ENCODE measurements around the gene ZCCHC14.

ZCCHC14 gene

GRCh38 chr16:87436225-87437172, 56.3 kb downstream of the ZCCHC14 start:
- H3K4me3 ChIP-seq (ENCODE audit: low read depth, low read length) = no peak overlapping the region

DNA sequence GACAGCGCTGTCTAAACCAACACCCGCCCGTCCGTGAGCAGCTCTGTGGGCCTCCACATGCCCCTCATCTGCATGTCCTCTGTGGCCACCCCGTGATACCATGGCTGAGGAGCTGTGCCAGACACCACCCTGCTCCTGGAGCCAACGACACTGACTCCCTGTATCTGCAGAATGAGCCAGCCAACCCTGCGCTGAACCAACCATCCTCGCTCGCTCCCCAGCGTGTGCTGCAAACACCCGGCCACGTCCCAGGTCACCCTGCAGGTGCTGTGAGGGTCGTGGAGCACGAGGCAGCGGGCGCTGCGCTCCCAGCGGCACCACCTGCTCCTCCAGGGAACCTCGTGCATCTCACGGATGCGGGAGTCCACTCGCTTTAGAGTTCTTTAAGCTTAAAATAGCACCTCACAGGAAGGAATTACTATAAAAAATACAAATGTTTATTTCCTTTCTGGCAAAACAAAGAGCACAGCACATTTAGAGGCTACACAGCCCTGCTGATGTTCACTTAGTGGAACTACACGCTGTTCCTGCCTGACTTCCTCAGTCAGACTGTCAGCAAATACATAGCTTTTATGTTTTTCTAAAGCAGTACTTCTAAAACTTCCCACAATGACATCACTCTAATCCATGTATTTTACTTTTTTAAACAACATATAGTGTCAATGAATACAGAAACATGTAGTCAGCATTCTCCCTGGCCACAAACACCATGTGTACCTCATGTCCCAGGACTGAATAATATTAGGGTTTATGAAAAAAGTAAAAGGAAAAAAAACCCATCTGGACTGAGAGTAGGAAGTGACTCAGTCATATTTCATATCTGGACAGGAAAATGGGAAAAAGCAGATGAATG, 57.2 kb downstream of the ZCCHC14 start:
- no peak for TF ChIP-seq CTCF (IDR thresholded peaks at IDR 0.05; ENCODE audit: borderline replicate concordance, insufficient read depth, low read depth, low read length)
- no peak overlapping the region for H3K4me3 ChIP-seq (ENCODE audit: low read depth, low read length)

More at GRCh38 chr16:87436225-87437172, 56.3 kb downstream of the ZCCHC14 start:
- no peak for TF ChIP-seq CTCF (IDR thresholded peaks at IDR 0.05; ENCODE audit: borderline replicate concordance, insufficient read depth, low read depth, low read length)

- TF ChIP-seq CTCF (IDR thresholded peaks at IDR 0.05; ENCODE audit: borderline replicate concordance, insufficient read depth, low read depth, low read length) = no peak
- no peak overlapping the region for H3K4me3 ChIP-seq (ENCODE audit: low read depth, low read length)
Measured at GRCh38 chr16:87434146-87434667, 58.6 kb downstream of the ZCCHC14 start.

GRCh38 chr16:87432330-87432915, 60.4 kb downstream of the ZCCHC14 start:
- no peak for TF ChIP-seq CTCF (IDR thresholded peaks at IDR 0.05; ENCODE audit: borderline replicate concordance, insufficient read depth, low read depth, low read length)
- no peak overlapping the region for H3K4me3 ChIP-seq (ENCODE audit: low read depth, low read length)

DNA sequence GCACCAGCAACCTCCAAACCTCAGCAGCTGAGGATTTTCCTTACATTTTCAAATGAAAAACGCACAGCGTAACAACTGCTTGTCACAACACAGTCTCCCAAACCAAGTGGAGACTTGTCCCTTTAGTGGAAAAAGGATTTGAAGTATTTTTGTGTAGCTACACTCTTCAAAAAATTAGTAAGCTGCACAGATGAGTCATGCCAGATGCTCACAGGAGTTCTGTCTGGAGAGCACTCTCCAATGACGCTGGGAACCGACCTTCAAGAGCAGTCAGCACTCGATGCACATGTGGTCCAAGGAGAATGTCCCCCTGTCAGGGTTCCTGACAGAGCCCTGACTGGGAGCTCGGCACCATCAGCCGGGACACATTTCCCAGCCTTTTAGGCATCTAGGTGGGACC, 60.9 kb downstream of the ZCCHC14 start:
- TF ChIP-seq CTCF (IDR thresholded peaks at IDR 0.05; ENCODE audit: borderline replicate concordance, insufficient read depth, low read depth, low read length) = no peak
- H3K4me3 ChIP-seq (ENCODE audit: low read depth, low read length) = no peak overlapping the region

- H3K4me3 ChIP-seq (ENCODE audit: low read depth, low read length) = no peak overlapping the region
- TF ChIP-seq CTCF (IDR thresholded peaks at IDR 0.05; ENCODE audit: borderline replicate concordance, insufficient read depth, low read depth, low read length) = no peak
Measured at GRCh38 chr16:87426423-87427215, 66.2 kb downstream of the ZCCHC14 start.
